HG02885 (cell line): Measurements from ENCODE around the gene SREBF2.
"Not testable (repeated sequence)": the region's sequence is repeated elsewhere in the genome, so short reads cannot be mapped to it uniquely, and the experiment has no call there.

Experiments
- ATAC-seq: cut with Tn5 transposase; IDR thresholded peaks from one replicate; pipeline ENCODE4 v1.9.1; 2021; ENCODE audit warnings: mild to moderate bottlenecking; ENCODE audit not compliant: unreplicated experiment, poor library complexity

The SREBF2 gene

GRCh38 chr22:41841085-41841712 is 8.3 kb downstream of the SREBF2 start:
- no peak for ATAC-seq

DNA sequence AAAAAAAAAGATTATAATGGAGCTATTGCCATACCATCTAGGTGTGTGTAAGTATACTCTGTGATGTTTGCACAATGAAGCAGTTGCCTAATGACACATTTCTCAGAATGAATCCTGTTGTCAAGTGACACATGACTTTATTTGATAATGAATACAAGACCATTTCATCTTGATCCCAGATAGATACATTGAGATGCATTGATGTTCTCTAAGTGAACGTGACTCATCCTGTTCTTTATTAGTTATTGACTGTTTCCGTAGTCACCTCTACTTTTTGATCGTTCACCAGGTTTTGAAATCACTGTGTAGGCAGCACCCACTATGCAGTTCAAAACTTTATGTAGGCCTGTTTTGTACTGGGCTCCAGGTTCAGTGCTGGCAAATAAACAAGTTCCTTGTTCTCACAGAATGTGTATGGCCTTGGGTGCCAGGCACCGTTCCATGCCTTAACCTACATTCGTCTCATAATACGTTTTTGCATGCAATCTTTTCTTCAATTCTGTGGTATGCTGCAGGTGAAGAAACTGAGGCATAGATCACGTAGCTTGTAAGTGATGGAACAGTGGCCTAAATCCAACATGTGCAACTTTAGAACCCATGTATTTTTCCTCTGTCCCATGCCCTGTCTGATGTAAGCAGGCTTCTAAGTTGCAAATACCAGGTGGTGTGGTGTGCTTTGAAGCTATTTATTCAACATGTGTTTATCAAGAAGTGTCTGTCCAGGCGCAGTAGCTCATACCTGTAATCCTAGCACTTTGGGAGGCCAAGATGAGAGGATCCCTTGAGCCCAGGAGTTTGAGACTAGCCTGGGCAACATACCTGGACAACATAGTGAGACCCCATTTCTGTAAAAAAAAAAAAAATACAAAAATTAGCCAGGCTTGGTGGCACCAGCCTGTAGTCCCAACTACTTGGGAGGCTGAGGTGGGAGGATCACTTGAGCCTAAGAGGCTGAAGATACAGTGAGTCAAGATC is 10.4 kb downstream of the SREBF2 start:
- no peak for ATAC-seq

DNA sequence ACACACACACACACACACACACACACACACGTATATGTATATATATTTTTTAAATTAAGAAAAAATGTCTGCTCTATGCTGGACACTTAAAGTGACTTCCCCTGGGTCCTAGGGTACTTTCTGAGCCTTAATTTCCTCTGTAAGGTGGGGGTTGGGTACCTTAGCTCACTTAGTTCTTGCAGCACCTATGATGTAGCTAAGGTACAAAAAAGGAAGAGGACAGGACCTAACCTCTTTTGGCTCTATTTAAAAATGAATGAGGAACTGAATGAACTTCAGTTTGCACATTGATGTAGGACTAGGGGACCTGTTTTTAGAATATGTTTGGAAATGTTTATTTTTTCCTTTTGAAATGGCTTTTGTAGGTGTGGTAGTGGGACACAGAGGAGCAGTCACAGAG is 11.1 kb downstream of the SREBF2 start:
- ATAC-seq = no peak

- ATAC-seq = no peak
Measured at GRCh38 chr22:41844513-41844912, 11.6 kb downstream of the SREBF2 start.

DNA sequence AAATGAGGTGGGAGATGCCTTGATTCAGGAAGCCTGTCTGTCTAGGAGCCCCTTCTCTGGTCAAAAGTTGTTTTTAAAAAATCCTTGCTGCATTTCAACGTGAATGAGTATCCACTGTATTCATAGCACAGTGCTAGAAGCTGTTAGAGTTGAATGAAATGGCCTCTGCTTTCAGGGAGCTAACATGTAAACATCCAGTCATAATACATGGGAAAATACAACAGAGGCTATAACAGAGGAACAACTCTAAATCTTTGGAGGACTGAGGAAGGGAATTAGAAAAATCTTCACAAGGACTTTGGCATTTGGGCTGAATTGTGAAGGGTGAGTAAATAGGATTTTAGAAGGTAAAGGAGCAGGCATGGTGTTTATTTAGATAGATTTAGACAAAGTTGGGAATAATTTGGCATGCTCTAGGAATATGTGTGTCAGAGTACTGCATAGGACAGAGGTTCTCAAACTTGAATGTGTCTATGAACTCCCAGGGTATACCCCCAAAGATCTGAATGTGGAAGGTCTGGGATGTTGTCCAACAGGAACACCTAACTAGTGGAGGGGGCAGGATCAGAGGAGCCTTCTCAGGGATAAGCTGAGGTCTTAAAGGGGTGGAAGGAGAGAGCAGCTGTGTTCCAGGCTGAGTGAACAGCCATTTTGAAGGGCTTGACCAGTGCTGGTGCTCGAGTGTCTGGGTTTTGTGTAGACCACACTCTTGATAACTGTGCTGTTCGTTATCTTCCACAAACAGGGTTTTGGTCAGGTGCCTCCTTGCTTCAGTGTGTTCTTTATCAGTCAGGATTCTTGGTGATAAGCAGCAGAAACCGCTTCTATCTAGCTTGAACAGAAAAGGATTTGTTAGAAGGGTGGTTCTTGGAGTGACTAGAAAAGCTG is 12.7 kb downstream of the SREBF2 start:
- no peak for ATAC-seq

- ATAC-seq = no peak
Measured at GRCh38 chr22:41846268-41846987, 13.5 kb downstream of the SREBF2 start.

DNA sequence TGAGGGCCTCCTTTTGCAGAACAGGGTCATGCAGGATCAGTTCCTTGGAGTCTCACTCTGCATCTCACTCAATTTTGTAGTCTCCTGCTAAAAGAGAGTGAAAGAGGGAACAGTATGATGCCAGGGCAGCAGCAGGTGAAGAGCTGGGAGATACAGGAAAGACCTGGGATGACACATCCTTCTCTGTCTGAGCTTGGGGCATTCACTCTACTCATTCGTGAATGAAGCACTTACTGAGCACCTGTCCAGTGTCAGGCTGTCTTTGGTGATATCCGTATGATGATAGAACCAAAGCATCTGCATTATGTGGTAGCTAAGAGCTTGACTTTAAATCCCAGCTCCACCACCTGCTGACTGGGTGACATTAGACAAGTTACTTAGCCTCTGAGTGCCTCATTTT is 14.4 kb downstream of the SREBF2 start:
- ATAC-seq = no peak

GRCh38 chr22:41848468-41848867 is 15.6 kb downstream of the SREBF2 start:
- ATAC-seq = no peak

DNA sequence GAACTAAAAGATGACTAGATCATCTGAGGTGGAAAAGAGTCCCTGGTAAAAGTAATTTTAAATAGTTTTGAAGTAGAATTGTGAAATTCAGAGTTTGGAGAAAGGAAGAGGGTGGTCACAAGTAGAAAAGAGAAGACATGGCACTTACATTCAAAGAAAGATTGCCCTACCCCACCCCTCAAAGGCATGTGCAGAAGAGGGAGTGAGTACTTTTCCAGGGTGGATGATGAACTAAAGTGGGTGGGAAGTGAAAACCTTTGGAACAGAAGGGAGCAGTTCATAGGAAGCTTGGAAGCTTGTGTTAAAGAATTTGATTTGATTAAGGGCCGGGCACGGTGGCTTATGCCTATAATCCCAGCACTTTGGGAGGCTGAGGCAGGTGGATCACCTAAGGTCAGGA is 23.6 kb downstream of the SREBF2 start:
- no peak for ATAC-seq

DNA sequence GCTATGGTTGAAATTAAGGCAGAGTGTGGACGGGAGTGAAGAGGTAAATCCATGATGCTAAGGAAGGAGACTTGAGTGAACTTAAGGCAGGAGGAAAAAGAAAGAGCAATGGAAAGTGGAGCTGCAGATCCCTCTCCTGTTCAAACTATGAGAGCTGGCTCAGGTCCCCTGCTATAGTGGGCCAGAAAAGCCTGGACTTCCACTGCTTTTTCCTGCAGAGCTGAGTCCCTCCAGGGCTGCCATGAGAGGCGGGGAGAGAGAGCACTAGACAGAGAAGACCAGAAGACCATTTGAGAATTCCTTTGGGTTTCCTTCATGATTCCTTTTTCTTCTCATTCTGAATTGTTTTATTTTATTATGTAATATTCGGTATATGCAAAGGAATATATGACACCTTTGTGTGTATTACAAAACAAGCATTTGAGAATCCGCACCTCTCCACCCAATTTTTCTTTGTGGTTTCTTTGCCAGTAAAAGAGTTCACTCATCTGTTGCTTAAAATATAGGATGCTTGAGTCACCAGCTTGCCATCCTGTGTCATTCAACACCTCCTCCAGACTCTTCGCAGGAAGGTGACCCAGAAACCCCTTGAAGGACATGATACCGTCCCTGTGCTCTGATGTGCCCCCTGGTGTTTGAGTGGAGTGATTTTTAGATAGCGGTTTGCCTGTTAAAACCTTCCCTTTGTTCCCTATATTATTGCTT is 24.4 kb downstream of the SREBF2 start:
- ATAC-seq = no peak

DNA sequence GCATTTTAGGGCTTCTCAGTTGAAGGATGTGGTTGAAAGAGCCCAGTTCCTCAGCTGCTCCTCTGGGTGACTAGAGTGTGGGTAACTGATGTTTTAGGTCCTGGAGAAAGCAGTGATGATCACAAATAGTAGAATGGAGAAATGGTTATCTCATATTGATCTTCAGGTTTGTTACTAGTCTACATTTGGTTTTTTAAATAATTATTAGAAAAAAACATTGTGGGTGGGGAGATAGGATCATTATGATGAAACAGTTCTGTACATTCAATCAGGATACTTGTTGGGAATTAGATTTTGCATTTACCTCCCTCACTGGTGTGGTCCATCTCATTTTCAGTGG is 24.9 kb downstream of the SREBF2 start:
- no peak for ATAC-seq

- ATAC-seq = peak; percentile 73
Measured at GRCh38 chr22:41862160-41862529, 29.2 kb downstream of the SREBF2 start.

DNA sequence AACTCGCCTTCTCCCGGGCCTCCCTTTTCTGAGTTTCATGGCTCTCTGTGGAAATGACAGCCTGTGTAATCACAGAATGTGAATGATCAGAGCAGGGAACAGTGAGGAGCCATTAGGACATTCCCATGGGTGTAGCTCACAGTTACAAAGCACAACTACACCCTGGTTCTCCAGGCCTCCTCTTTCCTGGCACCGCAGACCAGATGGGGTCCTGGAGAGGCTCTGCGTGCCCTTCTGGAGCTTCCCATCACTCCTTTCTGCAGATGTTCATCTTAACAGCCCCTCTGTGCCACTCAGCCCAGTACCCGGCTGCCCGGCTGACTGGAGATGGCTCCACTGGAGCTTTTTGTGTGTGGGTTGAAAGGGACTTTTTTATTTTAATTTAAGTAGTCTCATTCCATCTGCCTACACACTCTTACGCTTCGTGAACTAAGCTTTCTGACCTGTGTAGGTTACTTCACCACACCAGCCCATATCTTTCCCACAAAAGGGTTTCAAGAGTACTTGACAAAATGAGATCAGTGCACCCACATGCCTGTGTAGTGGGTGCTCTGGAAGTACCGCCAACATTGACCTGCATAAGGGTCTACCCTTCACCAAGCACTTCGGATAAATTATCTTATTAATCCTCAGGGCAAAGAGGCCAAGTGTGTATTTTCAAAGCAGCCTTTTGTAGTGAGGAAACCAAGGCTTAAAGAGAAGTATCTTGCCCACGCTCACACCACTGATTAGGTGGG is 29.8 kb downstream of the SREBF2 start:
- ATAC-seq = peak; percentile 60

GRCh38 chr22:41863472-41863871 is 30.6 kb downstream of the SREBF2 start:
- no peak for ATAC-seq

- ATAC-seq = no peak
Measured at GRCh38 chr22:41868556-41868955, 35.7 kb downstream of the SREBF2 start.

DNA sequence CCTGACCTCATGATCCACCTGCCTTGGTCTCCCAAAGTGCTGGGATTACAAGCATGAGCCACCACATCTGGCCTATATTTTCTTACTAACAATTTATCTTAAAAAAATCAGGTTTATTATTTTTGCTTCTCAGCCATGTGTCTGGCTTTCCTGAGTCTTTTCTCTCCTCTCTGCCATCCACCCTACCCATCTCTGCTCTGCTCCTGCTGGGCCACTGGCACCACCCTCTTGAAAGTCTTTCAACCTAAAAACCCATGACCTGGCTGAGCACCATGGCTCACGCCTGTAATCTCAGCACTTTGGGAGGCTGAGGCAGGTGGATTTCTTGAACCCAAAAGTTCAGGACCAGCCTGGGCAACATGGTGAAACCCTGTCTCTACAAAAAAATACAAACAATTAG is 37.2 kb downstream of the SREBF2 start:
- ATAC-seq = not testable (repeated sequence)

GRCh38 chr22:41870786-41871185 is 37.9 kb downstream of the SREBF2 start:
- no peak for ATAC-seq

DNA sequence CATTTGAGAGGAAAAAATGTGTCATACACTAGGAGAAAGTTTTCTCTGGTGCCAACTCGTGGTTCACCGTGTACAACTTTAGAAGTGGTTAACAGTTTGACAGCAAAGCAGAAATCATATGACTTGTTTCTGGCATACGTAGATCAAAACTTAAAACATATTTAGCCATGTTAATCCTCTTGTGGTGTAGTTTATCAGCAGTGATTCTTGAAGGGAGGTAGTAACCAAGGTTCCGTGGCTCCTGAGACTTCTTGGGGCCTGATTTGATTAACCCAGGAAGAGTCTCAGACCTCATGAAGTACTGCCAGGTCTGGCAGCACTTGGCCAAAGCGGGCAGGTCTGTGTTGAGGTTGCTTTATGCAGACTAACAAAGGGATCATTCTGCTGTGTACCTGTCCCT is 40.5 kb downstream of the SREBF2 start:
- no peak for ATAC-seq

GRCh38 chr22:41874090-41874489 is 41.2 kb downstream of the SREBF2 start:
- no peak for ATAC-seq
